Stimulated activated CD8-positive, alpha-beta memory T cell treated with anti-CD3 and anti-CD28 coated beads, Interleukin-2, amount 100 ng/mL, for 48 hours (primary cell): ENCODE data around the gene C2CD2L.
A peak's percentile ranks its signal among the peaks of the same experiment; 100 is the strongest.
"Not testable (repeated sequence)": the region's sequence is repeated elsewhere in the genome, so short reads cannot be mapped to it uniquely, and the experiment has no call there.

Experiments
- DNase-seq, 2 donors: peaks; one replicate each; pipeline ENCODE4 v3.0.0-alpha.2; 2020; ENCODE audit warnings: low read depth in 2 of 2

C2CD2L gene

DNA sequence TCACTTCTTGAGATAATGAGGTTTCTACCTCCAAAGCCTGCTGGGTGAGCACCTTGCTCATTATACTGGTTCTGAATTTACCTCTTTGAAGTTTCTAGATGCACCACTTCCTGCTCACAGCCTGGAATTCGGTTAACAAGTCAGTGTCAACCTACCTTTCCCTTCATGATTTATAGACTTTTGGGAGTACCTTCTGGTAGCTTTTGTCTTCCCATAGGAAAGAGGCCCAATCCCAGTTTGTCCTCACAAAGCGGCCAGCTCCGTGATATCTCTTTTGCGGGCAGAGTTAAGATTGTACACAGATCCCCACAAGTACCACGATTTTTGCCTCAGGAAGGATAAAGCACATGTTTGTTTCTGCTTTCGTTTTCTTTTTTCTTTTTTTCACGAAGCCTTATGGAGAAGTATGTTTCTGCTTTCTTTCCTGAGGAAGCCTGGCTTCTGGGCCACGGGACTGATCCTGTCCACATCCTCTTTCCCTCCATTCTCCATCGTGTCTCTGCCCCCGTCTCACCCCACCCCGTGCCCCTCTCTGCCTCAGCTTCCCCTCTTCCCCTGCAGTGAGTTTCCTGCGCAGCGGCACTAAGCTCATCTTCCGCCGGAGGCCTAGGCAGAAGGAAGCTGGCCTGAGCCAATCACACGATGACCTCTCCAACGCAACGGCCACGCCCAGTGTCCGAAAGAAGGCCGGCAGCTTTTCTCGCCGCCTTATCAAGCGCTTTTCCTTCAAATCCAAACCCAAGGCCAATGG is 8.5 kb downstream of the C2CD2L start:
- DNase-seq = no peak

DNA sequence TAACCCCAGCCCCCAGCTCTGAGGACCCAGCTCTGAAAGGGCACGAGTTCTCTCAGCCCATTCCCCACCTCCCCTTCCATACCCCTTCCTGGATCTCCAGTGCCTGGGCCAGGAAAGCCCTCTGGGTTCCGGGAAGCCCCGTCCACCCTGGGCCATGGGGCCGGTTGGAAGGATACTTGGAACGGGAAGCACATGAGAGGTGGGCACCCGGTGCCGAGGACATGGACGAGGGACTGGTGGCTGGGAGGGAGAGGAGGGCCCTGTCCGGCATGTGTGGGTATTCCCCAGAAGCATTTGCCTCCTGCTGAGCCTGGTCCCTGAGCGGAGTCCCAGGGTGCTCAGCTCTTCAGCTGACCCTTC is 9.1 kb downstream of the C2CD2L start:
- no peak for DNase-seq

- DNase-seq = no peak
Observed at GRCh38 chr11:119116601-119117000, 9.5 kb downstream of the C2CD2L start.

GRCh38 chr11:119117004-119117706 is 10.0 kb downstream of the C2CD2L start:
- no peak for DNase-seq

DNA sequence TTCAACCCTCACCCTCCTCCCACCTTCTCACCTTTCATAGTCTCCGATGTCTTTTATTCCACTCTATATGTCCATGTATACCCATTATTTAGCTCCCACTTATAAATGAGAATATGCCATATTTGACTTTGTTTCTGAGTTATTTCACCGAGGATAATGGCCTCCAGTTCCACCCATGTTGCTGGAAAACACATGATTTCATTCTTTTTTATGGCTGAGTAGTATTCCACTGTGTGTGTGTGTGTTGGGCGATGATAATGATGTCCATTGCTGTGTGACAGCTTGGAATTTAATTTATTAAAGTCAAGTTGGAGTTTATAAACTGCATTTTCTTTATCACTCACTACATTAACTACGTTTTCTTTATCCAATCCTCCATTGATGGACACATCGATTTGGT is 11.1 kb downstream of the C2CD2L start:
- no peak for DNase-seq

DNA sequence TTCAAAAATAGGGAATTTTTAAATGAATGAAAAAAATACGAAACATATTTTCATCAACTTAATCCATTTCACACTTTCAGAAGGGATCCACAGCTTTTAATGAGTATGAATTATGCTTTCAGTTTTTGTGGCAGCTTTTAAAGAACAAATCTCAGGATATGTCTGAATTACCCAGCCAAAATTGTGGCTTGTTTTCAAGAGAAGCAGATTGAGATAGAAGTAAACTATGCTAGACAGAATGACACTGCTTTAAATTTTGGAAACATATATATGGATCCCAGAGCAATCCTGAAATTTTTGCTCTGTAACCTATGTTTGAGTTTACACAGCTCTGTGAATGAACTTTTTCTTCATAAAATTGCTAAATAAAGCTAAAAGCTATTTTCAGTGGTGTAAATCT is 11.8 kb downstream of the C2CD2L start:
- DNase-seq = no peak

- DNase-seq = no peak
Observed at GRCh38 chr11:119120639-119121007, 13.5 kb downstream of the C2CD2L start.

DNA sequence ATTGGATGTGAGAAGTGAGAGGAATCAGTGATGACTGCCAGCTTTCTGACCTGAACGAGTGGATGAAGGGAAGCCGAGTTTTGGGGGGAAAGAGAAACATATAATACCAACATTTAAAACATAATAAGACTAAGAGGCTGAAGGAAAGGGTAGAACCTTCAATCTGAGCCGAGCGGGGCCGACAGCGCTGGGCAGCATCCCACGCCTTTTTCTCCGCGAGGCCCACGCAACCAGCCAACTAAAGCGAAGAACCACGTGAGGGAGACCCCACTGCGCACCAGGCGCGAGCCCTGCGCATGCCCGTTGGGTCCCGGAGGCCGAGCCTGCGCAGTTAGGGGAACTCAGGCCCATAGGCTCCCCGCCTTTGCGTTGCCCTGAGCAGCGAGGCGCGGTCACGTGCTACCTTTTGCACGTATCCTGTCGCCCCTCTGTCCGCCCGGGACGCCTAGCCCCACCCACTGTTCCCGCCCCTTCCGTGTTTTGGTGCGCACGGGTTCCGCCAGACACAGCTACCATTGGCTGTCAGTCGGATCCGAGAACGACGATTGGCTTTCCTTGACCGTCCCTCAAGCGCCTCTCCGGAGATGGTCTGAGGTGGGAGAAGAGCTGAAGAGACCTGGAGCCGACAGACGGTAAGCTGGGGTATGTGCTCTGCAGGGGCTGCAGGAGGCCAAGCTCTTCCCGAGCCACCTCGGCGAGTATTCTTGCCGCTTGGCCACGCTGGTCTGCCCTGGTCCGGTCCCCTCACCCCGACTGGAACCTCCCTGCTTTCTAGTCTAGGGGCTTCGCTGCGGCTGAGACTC is 14.1 kb downstream of the C2CD2L start, which contains the start of gene HINFP:
Gene HINFP, plus strand, starts transcription at position 573 of the 803 bp plus-strand sequence. CDS start 5,365 bp downstream, outside the sequence.
- DNase-seq = peak; percentile 100

- peak in 1 of 2 donors; percentile 14 for DNase-seq
Observed at GRCh38 chr11:119121811-119122124, 14.6 kb downstream of the C2CD2L start.

DNA sequence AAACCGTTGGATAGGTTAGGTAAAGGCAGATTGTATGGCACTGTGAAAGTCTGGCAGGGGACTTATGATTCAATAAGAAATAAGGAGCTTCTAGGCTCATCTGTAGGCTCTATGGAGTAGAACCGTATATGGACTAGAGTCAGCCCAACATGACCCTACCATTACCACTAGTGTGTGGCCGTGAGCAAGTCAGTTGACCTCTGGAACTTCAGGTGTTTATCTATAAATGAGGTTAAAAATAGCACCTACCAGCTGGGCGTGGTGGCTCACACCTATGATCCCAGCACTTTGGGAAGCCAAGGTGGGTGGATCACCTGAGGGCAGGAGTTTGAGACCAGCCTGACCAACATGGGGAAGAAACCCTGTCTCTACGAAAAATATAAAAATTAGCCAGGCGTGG is 18.7 kb downstream of the C2CD2L start:
- DNase-seq = no peak

DNA sequence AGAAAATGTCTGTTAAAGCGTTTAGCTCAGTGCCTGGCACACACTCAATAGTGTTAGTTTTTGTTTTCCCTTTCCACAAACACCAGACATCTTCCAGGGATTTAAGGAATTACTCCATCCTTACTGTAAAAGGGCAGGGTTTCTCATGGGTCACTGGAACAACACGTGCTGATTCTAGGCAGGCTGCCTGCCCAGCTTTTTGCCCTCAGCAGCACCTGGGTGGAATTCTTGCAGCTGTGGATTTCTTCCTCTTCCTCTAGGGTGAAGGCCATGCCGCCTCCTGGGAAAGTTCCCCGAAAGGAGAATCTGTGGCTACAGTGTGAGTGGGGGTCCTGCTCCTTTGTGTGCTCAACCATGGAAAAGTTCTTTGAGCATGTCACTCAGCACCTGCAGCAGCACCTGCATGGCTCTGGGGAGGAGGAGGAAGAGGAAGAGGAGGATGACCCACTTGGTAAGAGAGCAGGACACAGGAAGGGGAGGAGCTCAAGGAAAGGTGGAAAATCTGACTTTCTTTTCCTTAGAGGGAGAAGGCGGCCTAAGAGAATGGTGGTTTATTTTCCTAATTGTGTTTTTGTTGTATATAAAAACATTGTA is 19.6 kb downstream of the C2CD2L start:
- no peak for DNase-seq

- no peak for DNase-seq
Observed at GRCh38 chr11:119130662-119131061, 23.5 kb downstream of the C2CD2L start.

GRCh38 chr11:119134389-119134978 is 27.3 kb downstream of the C2CD2L start:
- DNase-seq = no peak

- not testable (repeated sequence) for DNase-seq
Observed at GRCh38 chr11:119139276-119139675, 32.1 kb downstream of the C2CD2L start.

- no peak for DNase-seq
Observed at GRCh38 chr11:119144825-119145486, 37.8 kb downstream of the C2CD2L start.

- no peak for DNase-seq
Observed at GRCh38 chr11:119145551-119145950, 38.4 kb downstream of the C2CD2L start.

GRCh38 chr11:119147604-119148333 is 40.6 kb downstream of the C2CD2L start:
- DNase-seq = no peak

GRCh38 chr11:119148720-119149017 is 41.5 kb downstream of the C2CD2L start:
- no peak for DNase-seq

DNA sequence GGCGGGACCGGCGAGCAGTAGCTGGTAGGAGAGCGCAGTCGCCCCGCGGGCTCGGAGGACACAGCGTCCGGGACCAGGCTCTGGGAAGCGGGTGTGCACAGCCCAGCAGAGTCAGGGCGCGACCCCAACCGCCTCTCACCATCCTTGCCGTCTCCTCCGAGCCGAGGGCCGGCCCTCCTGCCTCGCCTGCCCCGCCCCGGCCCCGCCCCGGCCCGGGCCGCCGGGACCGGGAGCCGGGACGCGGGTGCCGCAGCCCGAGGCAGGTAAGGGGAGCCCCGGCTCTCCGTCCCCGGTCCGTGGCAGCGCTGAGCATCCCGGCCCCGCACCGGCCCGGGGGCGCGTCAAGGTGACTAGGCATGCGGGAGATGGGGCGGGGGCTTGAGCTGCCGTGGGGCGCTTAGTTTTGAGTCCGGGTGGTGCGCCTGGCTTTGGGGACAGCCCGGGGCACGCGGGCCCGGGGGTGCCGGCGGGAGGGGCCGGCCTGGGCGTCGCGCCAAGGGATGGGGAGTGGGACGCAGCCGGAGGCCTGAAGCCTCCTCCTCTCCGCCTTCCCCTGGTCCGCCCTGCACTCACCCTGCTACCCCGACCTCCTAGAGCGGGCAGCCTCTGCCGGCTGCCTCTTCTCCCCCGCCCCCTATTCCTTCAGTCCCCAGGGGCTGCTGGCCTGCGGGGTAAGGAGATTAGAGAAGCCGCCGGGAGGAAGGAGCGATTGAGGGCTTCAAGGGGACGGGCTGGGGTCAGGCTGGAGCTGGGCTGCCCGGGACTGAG is 42.1 kb downstream of the C2CD2L start, which contains the start of gene ABCG4:
Gene ABCG4, plus strand, starts transcription at position 35 of the 768 bp plus-strand sequence. CDS start 914 bp downstream, outside the sequence.
- DNase-seq = no peak

DNA sequence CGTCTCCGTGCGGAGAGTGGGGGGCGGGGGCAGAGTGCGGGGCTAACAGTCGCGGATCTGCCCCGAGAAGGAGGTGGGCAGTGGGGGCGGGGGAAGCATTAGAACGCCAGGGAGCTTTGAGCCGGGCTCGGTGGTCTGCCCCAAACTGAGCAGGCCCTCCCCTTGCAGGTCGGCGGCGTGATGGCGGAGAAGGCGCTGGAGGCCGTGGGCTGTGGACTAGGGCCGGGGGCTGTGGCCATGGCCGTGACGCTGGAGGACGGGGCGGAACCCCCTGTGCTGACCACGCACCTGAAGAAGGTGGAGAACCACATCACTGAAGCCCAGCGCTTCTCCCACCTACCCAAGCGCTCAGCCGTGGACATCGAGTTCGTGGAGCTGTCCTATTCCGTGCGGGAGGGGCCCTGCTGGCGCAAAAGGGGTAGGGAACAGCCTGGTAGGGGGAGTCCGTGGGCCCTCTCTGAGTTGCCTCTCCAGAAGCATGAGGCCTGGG is 42.7 kb downstream of the C2CD2L start:
- no peak for DNase-seq
